CD4-positive, alpha-beta T cell treated with Interleukin-12 subunit alpha and Interleukin-12 subunit beta, for 1 hour (primary cell): ENCODE measurements around the gene PRSS33.

ENCODE experiments used
- DNase-seq: peaks from one replicate; pipeline ENCODE4 v3.0.0-alpha.2; 2020

PRSS33 gene

DNA sequence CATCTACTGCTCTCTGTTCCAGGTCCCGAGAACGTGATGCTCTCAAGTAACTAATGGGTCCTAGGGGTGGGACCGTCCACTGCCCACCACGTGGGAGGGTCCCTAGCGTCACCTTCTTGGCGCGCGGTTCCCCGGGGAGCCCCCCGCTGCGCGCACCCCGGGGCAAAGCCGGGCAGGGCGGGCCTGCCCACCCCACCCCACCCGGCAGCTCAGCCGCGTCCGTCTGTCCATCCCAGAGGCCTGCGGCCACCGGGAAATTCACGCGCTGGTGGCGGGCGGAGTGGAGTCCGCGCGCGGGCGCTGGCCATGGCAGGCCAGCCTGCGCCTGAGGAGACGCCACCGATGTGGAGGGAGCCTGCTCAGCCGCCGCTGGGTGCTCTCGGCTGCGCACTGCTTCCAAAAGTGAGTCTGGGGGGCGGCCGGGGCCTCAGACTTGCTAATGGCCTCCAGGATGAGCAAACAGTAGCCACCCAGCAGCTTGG, 11.4 kb upstream of the PRSS33 start:
- no peak for DNase-seq

DNA sequence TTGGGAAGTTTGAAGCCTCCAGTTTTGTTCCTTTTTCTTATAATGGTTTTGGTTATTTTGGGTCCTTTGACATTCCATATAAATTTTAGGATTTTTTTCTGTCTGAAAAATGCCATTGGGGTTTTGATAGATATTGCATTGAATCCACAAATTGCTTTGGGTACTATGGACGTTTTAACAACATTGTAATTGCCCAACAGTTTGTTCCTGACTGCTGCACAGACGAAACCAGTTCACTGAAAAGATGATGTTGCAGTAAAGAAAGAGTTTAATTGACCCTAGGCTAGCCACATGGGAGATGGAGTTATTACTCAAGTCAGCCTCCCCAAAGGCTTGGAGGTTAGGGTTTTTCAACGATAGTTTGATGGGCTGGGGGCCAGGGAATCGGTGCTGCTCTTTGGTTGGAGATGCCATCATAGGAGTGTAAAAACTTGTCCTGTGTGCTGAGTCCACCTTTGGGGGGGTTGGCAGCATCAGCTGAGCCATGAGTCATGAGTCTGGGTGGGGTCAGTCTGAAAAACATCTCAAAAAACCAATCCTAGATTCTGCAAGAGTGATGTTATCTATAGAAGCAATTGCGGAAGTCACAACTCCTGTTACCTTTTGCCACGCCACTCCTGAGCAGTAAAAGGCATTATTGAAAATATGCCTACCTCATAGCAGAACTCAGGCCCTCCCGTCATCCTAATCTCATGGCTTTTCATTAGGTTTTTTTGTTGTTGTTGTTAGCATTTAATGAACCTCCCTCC, 8.2 kb upstream of the PRSS33 start:
- no peak for DNase-seq

GRCh38 chr16:2792940-2793339, 5.6 kb upstream of the PRSS33 start:
- DNase-seq: no peak

GRCh38 chr16:2791174-2791573, 3.8 kb upstream of the PRSS33 start:
- no peak for DNase-seq

GRCh38 chr16:2790631-2791030, 3.3 kb upstream of the PRSS33 start:
- no peak for DNase-seq

DNA sequence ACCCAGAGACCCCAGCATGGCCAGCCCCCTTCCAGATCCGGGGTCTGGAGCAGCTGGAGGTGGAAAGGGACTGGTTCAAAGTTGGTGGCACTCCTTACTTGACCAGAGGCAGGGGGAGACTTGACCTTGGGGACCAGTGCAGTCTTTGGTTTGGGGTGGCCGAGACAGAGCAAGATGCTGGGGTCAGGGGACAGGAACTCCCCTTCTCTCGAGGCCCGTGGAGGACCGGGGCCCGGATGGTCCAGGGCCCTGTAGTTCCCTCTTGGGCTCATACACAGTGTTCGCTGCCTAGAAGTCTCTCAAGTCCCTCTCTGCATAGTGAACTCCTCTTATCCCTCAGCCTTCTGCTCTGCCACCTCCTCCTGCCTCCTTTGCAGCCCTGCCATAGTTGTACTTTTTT, 601 bp upstream of the PRSS33 start:
- DNase-seq: no peak

DNA sequence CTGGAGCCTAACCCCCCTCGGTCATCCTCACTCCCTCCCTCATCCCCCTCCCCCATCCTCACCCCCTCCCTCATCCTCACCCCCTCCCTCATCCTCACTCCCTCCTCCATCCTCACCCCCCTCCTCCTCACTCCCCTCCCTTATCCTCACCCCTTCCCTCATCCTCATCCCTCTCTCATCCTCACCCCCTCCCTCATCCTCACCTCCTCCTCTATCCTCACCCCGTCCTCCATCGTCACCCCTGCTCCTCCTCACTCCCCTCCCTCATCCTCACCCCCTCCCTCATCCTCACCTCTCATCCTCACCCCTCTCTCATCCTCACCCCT, 571 bp downstream of the PRSS33 start:
- DNase-seq: no peak

- no peak for DNase-seq
Observed at GRCh38 chr16:2786061-2786825, 1.1 kb downstream of the PRSS33 start.

GRCh38 chr16:2785101-2785991, 2.0 kb downstream of the PRSS33 start:
- DNase-seq: peak; percentile 32

DNA sequence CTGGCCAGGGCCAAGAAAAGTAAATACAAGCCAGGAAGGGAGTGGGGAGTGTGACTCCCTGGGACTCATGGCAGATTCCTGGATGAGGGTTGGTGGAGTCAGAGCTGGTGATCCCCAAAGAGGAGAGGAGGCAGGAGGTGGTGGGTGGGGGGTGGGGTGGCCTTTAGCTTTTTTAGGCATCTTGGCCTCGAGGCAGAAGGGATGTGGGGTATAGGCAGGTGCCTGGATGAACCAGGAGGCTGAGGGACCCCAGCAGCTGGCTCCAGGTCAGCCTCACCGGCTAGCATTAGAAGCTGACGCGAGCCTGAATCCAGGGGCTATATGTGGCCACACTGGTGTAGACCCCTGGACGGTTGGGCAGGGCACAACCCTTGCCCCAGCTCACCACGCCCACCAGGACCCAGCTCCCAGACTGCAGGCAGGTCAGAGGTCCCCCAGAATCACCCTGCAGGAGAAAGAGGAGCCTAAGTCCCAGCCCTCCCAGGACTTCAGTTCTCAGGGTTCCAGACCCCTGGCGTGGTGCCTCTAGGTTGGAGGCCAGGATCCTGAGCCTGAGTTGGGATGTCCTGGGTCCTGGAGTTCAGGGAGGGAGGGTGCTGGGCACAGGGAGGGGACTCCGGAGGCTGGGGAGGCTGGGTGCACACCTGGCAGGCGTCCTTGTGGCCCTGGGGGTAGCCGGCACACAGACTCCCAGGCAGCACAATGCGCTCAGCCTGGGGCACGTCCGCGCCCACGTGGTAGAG, 2.8 kb downstream of the PRSS33 start:
- no peak for DNase-seq

DNA sequence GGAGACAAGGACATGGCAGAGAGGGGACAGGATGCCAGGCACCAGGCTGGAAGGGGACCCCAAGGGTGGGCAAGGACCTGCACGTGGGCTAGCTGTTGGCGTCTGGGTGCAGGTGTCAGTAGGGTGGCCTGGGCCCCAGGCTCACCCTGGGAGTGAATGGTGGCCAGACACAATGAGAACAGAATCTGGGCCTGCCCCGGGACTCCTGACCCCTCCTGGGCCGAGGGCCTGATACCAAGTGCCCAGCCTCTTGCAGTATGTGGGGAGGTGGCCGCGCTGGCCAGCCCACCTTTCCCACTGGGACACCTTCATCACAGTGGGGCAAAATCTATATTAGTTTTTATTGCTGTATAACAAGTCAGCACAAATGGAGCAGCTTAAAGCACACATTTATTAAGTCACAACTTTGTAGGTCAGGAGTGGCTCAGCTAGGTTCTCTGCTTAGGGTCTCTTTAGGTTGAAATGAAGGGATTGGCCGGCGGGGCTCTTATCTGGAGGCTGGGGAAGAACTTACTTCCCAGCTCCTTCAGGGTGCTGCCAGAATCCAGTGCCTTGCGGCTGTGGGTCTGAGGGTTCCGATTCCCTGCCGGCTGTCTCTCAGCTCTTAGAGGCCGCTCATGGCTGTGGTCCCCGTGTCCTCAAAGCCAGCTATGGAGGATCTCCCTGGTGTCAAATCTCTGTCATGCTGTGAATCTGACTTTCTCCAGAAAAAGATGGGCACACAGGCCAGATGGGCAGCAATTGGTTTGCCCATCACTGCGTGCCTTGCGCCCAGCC, 3.6 kb downstream of the PRSS33 start:
- DNase-seq: no peak

DNA sequence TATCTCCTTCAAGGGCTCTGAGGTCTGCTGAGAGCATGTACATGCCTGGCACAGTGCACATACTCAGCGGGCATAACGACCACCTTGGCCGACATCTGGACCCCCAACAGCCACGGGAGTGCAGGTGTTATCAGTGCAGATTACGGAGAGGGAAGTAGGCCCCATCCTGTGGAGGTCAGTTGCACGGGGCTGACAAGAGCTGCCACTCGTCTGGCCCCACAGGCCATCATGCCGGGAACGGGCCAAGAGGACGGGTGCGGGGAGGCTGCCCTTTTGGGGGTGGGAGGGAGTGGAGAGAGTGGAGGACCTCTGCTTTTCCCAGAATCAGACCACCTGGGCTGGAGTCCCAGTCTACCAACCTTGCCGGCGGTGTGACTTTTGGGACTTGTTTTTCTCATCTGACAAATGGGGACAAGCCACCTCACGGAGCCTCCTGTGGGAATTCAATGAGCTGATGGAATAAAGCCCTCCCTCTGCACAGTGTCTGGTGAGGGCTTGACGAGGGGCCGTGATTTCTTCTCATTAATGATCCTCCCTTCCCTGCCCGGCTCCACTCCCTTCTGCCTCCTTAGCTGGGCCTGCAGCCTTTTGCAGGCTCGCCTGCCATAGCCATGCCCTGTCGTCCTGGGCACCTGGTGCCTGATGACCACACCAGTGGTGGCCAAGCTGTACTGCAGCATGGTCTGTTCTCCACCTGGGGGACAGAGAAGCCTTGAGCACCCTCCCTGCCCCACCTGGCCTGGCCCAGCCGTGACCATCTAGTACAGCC, 4.6 kb downstream of the PRSS33 start:
- no peak for DNase-seq

DNA sequence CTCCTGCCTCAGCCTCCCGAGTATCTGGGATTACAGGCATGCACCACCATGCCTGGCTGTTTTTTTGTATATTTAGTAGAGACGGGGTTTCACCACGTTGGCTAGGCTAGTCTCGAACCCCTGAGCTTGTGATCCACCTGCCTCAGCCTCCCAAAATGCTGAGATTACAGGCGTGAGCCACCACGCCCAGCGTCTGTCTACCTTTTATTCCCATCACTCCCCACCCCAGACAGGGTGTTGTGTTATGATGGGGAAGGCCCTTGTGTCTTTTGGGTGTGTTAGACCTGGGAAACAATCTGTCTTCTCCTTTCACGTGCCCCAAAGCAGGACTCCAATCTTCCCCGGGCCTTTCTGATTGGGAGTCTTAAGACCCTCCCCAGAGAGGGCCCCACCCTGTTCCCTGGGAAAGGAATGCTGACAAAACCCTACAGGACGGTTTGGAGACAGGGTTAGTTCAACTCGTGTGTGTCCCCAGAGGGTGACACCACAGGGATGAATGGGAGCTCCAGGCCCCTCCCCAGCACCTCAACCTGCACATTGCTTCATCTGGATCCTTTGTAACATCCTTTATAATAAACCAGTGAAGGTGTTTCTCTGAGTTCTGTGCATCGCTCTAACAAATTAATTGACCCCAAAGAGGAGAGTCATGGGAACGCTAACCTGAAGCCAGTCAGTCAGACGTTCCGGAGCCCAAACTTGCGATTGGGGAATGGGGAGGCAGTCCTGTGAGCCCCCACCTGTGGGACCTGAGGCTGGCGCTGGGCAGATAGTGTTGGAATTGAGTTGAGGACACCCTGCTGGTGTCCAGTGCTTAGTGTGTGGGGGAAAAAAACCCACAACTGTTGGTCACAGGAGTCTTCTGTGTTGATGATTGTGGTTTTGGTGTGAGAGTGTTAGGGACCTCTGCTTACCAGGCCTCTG, 7.1 kb downstream of the PRSS33 start:
- DNase-seq: no peak

DNA sequence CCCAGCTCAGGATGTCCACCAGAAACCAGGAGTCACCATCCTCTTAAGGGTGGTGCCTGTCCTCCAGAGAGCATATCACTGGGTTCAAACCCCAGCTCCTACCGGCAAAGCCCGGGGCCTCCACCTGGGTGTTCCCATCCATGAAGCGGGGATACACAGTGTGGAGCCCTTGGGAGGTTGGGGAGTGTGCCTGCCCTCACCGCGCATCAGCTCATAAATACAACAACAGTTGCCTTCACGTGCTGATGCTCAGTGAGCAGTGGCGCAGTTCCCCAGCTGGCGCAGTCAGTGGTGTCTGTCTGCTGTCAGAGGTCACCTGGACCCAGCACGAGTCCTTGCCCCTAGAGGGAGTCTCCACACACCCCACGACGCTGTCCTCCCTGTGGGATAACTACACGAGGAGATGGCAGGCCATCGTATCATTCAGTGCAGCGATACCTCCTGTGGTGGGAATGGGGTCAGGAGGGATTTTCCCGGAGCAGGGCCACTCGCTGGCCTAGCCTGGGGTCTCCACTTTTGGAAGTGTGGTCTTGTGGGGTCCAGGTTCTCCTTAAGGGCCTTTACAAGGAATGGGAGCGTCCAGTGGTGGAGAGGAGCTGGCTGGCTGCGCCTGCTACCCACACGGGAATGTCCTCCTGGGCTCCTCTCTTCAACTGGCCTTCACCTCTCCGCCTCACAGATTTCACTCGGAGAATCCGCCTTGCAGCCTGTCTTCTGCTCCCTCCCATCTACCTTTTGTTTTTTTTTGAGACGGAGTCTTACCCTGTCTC, 8.0 kb downstream of the PRSS33 start:
- DNase-seq: no peak

DNA sequence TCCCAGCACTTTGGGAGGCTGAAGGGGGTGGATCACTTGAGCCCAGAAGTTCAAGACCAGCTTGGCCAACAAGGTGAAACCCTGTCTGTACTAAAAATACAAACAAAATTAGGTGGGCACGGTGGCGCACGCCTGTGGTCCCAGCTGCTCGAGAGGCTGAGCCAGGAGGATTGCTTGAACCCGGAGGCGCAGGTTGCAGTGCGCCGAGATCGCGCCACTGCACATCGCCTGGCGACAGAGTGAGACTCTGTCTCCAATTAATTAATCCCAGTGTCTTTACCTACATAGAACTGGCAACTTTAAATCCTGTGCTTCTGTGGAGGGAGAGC, 8.8 kb downstream of the PRSS33 start:
- no peak for DNase-seq

DNA sequence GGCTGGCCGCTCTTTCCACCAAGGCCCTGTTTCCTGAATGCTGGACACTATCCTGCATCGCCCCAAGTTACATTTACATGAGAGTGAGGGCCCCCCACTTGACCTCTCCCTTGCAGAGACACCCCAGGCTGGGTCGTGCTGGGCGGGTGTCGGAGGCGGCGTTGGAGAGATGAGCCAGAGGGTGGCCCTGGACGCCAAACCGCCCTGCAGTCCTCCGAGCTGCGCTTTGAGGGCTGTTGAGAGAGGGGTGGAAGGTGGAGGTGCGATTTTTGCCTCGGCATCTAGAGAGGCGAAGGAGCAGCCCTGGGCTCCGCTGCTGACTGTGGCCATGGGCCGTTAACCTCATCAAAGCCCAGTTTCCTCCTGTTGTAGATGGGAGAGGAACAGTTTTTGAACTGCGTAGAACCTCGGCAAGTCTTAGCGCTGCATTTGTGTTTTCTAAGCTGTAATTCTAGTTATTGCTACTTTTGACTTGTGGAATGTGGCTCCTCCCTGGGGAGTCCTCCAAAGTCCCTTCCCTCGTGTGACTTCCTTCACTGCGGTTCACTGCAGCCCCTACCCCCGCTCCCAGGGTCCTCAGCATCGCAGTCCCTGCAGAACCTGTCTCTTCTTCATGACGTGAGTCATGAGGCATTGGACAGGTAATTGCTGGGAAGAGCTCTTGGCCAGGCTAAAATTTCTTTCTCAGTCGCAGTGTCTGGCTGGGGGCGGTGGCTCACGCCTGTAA, 9.3 kb downstream of the PRSS33 start:
- DNase-seq: peak; percentile 58

GRCh38 chr16:2777231-2777902, 10.0 kb downstream of the PRSS33 start, which contains the start of gene ELOB:
Gene ELOB, minus strand, starts transcription at chr16:2777280. Its CDS starts 41 bp downstream, at chr16:2777239.
- peak; percentile 91 for DNase-seq
